Natural killer cell (primary cell): Measurements from ENCODE around the gene SLC16A2. TPM values are rescaled to one million over a fixed set of nuclear protein-coding genes. Genes with fewer than 3 reads are reported as not detected.

ENCODE experiments used
- ATAC-seq, 3 donors: fragments of 150-1000 bp in 2 of 3; fragments of 200-7000 bp in 1 of 3; cut with Tn5 transposase; 1 replicate in 1 of 3; 2 replicates in 2 of 3; pipeline ENCODE4 v1.10.0; 2021; ENCODE audit warnings: mild to moderate bottlenecking in 2 of 3, moderate library complexity in 2 of 3
- DNase-seq, 2 donors: peaks; one replicate each; pipeline versions ENCODE4 v3.0.0 to v3.0.0-alpha.2; 2013 to 2021; ENCODE audit warnings: mixed read lengths in 1 of 2
- H3K27ac ChIP-seq: one replicate; pipeline ENCODE4 v1.5.1; 2013; ENCODE audit warnings: mild to moderate bottlenecking, low read length
- H3K27me3 ChIP-seq: one replicate; pipeline ENCODE4 v1.6.1; 2013; ENCODE audit warnings: low read length; ENCODE audit not compliant: control insufficient read depth, insufficient read depth
- H3K36me3 ChIP-seq: one replicate; pipeline ENCODE4 v1.6.1; 2013; ENCODE audit warnings: low read length; ENCODE audit not compliant: control insufficient read depth, insufficient read depth
- H3K4me1 ChIP-seq: one replicate; pipeline ENCODE4 v1.6.1; 2013; ENCODE audit warnings: low read length; ENCODE audit not compliant: control insufficient read depth, insufficient read depth
- H3K4me3 ChIP-seq: one replicate; pipeline ENCODE4 v1.5.1; 2013; ENCODE audit warnings: low read length
- H3K9me3 ChIP-seq: one replicate; pipeline ENCODE4 v1.6.1; 2013; ENCODE audit warnings: low read length; ENCODE audit not compliant: control insufficient read depth, insufficient read depth
- H3K27ac Mint-ChIP-seq, 2 donors: one replicate each; pipeline ENCODE4 v1.8.0; 2022; ENCODE audit warnings: mild to moderate bottlenecking in 2 of 2, mixed read lengths in 2 of 2, moderate library complexity in 1 of 2
- H3K27me3 Mint-ChIP-seq, 2 donors: one replicate each; pipeline ENCODE4 v1.8.0; 2022; ENCODE audit warnings: low read depth in 2 of 2, mixed read lengths in 2 of 2
- H3K36me3 Mint-ChIP-seq: one replicate; pipeline ENCODE4 v1.8.0; 2022; ENCODE audit warnings: mixed read lengths
- H3K4me1 Mint-ChIP-seq, 2 donors: one replicate each; pipeline ENCODE4 v1.8.0; 2022; ENCODE audit warnings: mixed read lengths in 2 of 2
- H3K4me3 Mint-ChIP-seq: one replicate; pipeline ENCODE4 v1.8.0; 2022; ENCODE audit warnings: mild to moderate bottlenecking, moderate library complexity, mixed read lengths
- H3K9me3 Mint-ChIP-seq, 2 donors: one replicate each; pipeline ENCODE4 v1.8.0; 2022; ENCODE audit warnings: mixed read lengths in 2 of 2
- CTCF ChIP-seq: fragments of 200-600 bp; IDR thresholded peaks from one replicate; pipeline ENCODE4 v1.8.0; 2022; ENCODE audit warnings: antibody characterized with exemption
- WGBS: methylation state at CpG from one replicate; pipeline ENCODE4 v1.1.7; 2013; ENCODE audit warnings: missing lambda C conversion rate; ENCODE audit not compliant: insufficient coverage; 5-methylcytosine and 5-hydroxymethylcytosine counted together
- intact Hi-C: fragments of 100-400 bp; cut with micrococcal nuclease; formaldehyde crosslinking; loops from one replicate; pipeline ENCODE4 v1.14.2; 2022
- total RNA-seq, 4 donors: library from RNA; stranded (reverse); fragments of 120-200 nt in 1 of 4; gene quantifications; one replicate each; pipeline versions ENCODE4 v1.2.3 to v1.2.4, GENCODE V29; 2013 to 2022

The SLC16A2 gene
- total RNA-seq, 3 donors from 2014 or later (not counting 1 experiment from before 2014, with no cell fraction given) = not detected

GRCh38 chrX:74535408-74536151 lies 114.3 kb downstream of the SLC16A2 start:
- ATAC-seq = peak; percentile 55 to 67 (median 64)
- intact Hi-C loops = loop anchor here (2.0 kb wide), 1 partner anchor 15 kb away; no protein-coding TSS in a partner anchor
- Mint-ChIP-seq H3K4me3 (peak overlapping the region; percentile 83), H3K27ac (peak overlapping the region; percentile 59 to 83), H3K27me3 (peaks cover 0 to 11% of the 10 kb centered on the region in 2 donors), H3K36me3 (no peaks in the 10 kb centered on the region), H3K4me1 (peaks cover 5 to 18% of the 10 kb centered on the region in 2 donors), H3K9me3 (no peaks in the 10 kb centered on the region)
- H3K4me1 ChIP-seq = peaks cover 25% of the 10 kb centered on the region
- H3K27me3 ChIP-seq = no peaks in the 10 kb centered on the region
- TF ChIP-seq CTCF = no peak
- WGBS = 2% methylated on average over 32 of the region's 37 CpGs
- peak overlapping the region; percentile 49 for H3K27ac ChIP-seq
- no peaks in the 10 kb centered on the region for H3K36me3 ChIP-seq
- no peaks in the 10 kb centered on the region for H3K9me3 ChIP-seq
- peak; percentile 29 to 51 for DNase-seq
- peak overlapping the region; percentile 64 for H3K4me3 ChIP-seq

- Mint-ChIP-seq H3K4me1 (peaks cover 5 to 18% of the 10 kb centered on the region in 2 donors), H3K9me3 (no peaks in the 10 kb centered on the region), H3K27me3 (peaks cover 0 to 11% of the 10 kb centered on the region in 2 donors), H3K27ac (peak overlapping the region; percentile 26 to 83), H3K36me3 (no peaks in the 10 kb centered on the region), H3K4me3 (peak overlapping the region; percentile 83)
- ATAC-seq (peak; percentile 62 to 69 (median 63)), DNase-seq (peak in 1 of 2 donors; percentile 43)
- Histone ChIP-seq H3K9me3 (no peaks in the 10 kb centered on the region), H3K4me3 (peak overlapping the region; percentile 64), H3K27ac (peak overlapping the region; percentile 49), H3K27me3 (no peaks in the 10 kb centered on the region), H3K4me1 (peaks cover 25% of the 10 kb centered on the region), H3K36me3 (no peaks in the 10 kb centered on the region)
- under 1% methylated on average over 40 of the region's 48 CpGs for WGBS
- intact Hi-C loops = no loop called here
- TF ChIP-seq CTCF = no peak
Measured at GRCh38 chrX:74536152-74536831, 115.0 kb downstream of the SLC16A2 start.

GRCh38 chrX:74536832-74537371 lies 115.6 kb downstream of the SLC16A2 start:
- Mint-ChIP-seq H3K9me3 (no peaks in the 10 kb centered on the region), H3K27me3 (peaks cover 0 to 11% of the 10 kb centered on the region in 2 donors), H3K4me1 (peaks cover 5 to 18% of the 10 kb centered on the region in 2 donors), H3K27ac (peak overlapping the region; percentile 31 to 58), H3K4me3 (peak overlapping the region; percentile 83), H3K36me3 (no peaks in the 10 kb centered on the region)
- Histone ChIP-seq H3K9me3 (no peaks in the 10 kb centered on the region), H3K36me3 (no peaks in the 10 kb centered on the region), H3K27ac (peak overlapping the region; percentile 49), H3K4me3 (peak overlapping the region; percentile 64), H3K27me3 (no peaks in the 10 kb centered on the region), H3K4me1 (peaks cover 25% of the 10 kb centered on the region)
- DNase-seq = peak in 1 of 2 donors; percentile 29
- TF ChIP-seq CTCF = no peak
- peak; percentile 35 to 49 (median 40) for ATAC-seq
- WGBS = 20% methylated on average over 21 of the region's 26 CpGs
- intact Hi-C loops = no loop called here
